H1 (cell line): ENCODE results near the gene CAP2. TPM values are rescaled to one million over a fixed set of nuclear protein-coding genes. Genes with fewer than 3 reads are reported as not detected.
A peak's percentile ranks its signal among the peaks of the same experiment; 100 is the strongest.

Source experiments
- CTCF ChIA-PET: fragments of 300-600 bp; sonication (Branson Sonifier 250); formaldehyde crosslinking; loops from one replicate; lab custom pipeline; 2021; ENCODE audit not compliant: partially characterized antibody; lab: Charles Lee
- POLR2A ChIA-PET: fragments of 300-600 bp; sonication (Branson Sonifier 250); formaldehyde crosslinking; loops from one replicate; lab custom pipeline; 2021; ENCODE audit warnings: inconsistent platforms; ENCODE audit not compliant: partially characterized antibody; lab: Charles Lee
- DNase-seq, 2 experiments: peaks; one replicate each; pipeline versions ENCODE4 v3.0.0 to v3.0.0-alpha.2; 2010 to 2022; ENCODE audit warnings: low spot score in 2 of 2, low read depth in 1 of 2, mixed read lengths in 1 of 2
- FAIRE-seq: peaks from 2 replicates; lab custom pipeline; 2011; peaks lifted over from hg19 to GRCh38; lab: Jason Lieb, UNC
- H2AFZ ChIP-seq: 2 replicates; pipeline ENCODE4 v1.8.1; 2012; ENCODE audit warnings: low read length, inconsistent platforms
- H2AK5ac ChIP-seq: 2 replicates; pipeline ENCODE4 v1.6.1; 2013; ENCODE audit warnings: low read depth, low read length
- H2BK120ac ChIP-seq: replicated peaks from 2 replicates; pipeline ENCODE3; 2013; ENCODE audit warnings: low read depth, low read length, inconsistent platforms
- H2BK12ac ChIP-seq: 2 replicates; pipeline ENCODE4 v1.6.1; 2013; ENCODE audit warnings: low read depth, low read length
- H2BK15ac ChIP-seq: 2 replicates; pipeline ENCODE4 v1.6.1; 2013; ENCODE audit warnings: low read length
- H2BK20ac ChIP-seq: 2 replicates; pipeline ENCODE4 v1.6.1; 2013; ENCODE audit warnings: low read length
- H2BK5ac ChIP-seq: 2 replicates; pipeline ENCODE4 v1.6.1; 2013; ENCODE audit warnings: low read depth, low read length
- H3K14ac ChIP-seq: 2 replicates; pipeline ENCODE4 v1.6.1; 2013; ENCODE audit warnings: inconsistent platforms; ENCODE audit not compliant: insufficient read length
- H3K18ac ChIP-seq: 2 replicates; pipeline ENCODE4 v1.6.1; 2013; ENCODE audit warnings: low read length; ENCODE audit errors: extremely low read depth
- H3K23ac ChIP-seq: 2 replicates; pipeline ENCODE4 v1.6.1; 2013; ENCODE audit warnings: inconsistent platforms; ENCODE audit not compliant: insufficient read length
- H3K23me2 ChIP-seq: 2 replicates; pipeline ENCODE4 v1.6.1; 2013; ENCODE audit warnings: low read depth, low read length
- H3K27ac ChIP-seq: 2 replicates; pipeline ENCODE4 v1.6.1; 2011; ENCODE audit warnings: low read depth, low read length, inconsistent platforms
- H3K27me3 ChIP-seq, 4 experiments: replicated peaks in 1 of 4; 1 replicate in 1 of 4; 2 replicates in 3 of 4; pipeline versions ENCODE4 v1.6.1 to v1.8.1; 2011 to 2013; ENCODE audit warnings: low read length in 3 of 4, mild to moderate bottlenecking in 3 of 4, inconsistent platforms in 2 of 4, mixed read lengths in 2 of 4, moderate library complexity in 1 of 4; ENCODE audit not compliant: control insufficient read depth in 3 of 4, insufficient read depth in 3 of 4; ENCODE audit errors: extremely low read depth in 1 of 4
- H3K36me3 ChIP-seq, 4 experiments: 2 replicates each; pipeline versions ENCODE4 v1.6.1 to v1.8.1; 2011 to 2013; ENCODE audit warnings: mild to moderate bottlenecking in 4 of 4, low read length in 3 of 4, moderate library complexity in 2 of 4, control low read depth in 1 of 4, inconsistent platforms in 1 of 4; ENCODE audit not compliant: insufficient read depth in 4 of 4, control insufficient read depth in 2 of 4
- H3K4ac ChIP-seq: replicated peaks from 2 replicates; pipeline ENCODE3; 2013; ENCODE audit warnings: low read length, low read depth, mixed read lengths, inconsistent platforms; ENCODE audit not compliant: insufficient read length
- H3K4me1 ChIP-seq, 4 experiments: replicated peaks in 1 of 4; 1 replicate in 1 of 4; 2 replicates in 3 of 4; pipeline versions ENCODE4 v1.6.1 to v1.8.1; 2011 to 2013; ENCODE audit warnings: low read length in 3 of 4, inconsistent platforms in 2 of 4, mixed read lengths in 1 of 4; ENCODE audit not compliant: insufficient read depth in 4 of 4, control insufficient read depth in 3 of 4
- H3K4me2 ChIP-seq, 2 experiments: 2 replicates each; pipeline versions ENCODE4 v1.6.1 to v1.8.1; 2011 to 2013; ENCODE audit warnings: low read depth in 2 of 2, low read length in 2 of 2, control low read depth in 1 of 2, inconsistent platforms in 1 of 2, mild to moderate bottlenecking in 1 of 2; ENCODE audit not compliant: insufficient read depth in 1 of 2
- H3K4me3 ChIP-seq, 4 experiments: fragments of 200-600, 300-600 bp in 1 of 4; sonication (generic), shearing (Covaris generic), sonication (Bioruptor Twin) in 1 of 4; 2 replicates each; pipeline versions ENCODE4 v1.5.1 to v1.8.1; 2011 to 2016; ENCODE audit warnings: low read length in 4 of 4, low read depth in 3 of 4, control low read depth in 2 of 4, inconsistent platforms in 2 of 4, mild to moderate bottlenecking in 2 of 4, mixed read lengths in 1 of 4, moderate library complexity in 1 of 4; ENCODE audit not compliant: insufficient read depth in 2 of 4; ENCODE audit errors: extremely low read depth in 1 of 4
- H3K56ac ChIP-seq: replicated peaks from 2 replicates; pipeline ENCODE3; 2013; ENCODE audit warnings: low read depth, mild to moderate bottlenecking, mixed read lengths, low read length, inconsistent platforms; ENCODE audit not compliant: insufficient read length
- H3K79me1 ChIP-seq: 2 replicates; pipeline ENCODE4 v1.6.1; 2013; ENCODE audit warnings: low read depth, low read length, control low read depth
- H3K79me2 ChIP-seq, 2 experiments: 2 replicates each; pipeline versions ENCODE4 v1.6.1 to v1.8.1; 2012 to 2013; ENCODE audit warnings: low read length in 2 of 2, mild to moderate bottlenecking in 2 of 2, inconsistent platforms in 1 of 2; ENCODE audit not compliant: insufficient read depth in 2 of 2, control insufficient read depth in 1 of 2
- H3K9ac ChIP-seq, 4 experiments: replicated peaks in 1 of 4; 1 replicate in 1 of 4; 2 replicates in 3 of 4; pipeline versions ENCODE4 v1.6.1 to v1.8.1; 2011 to 2013; ENCODE audit warnings: low read depth in 3 of 4, low read length in 3 of 4, control low read depth in 2 of 4, mild to moderate bottlenecking in 2 of 4, moderate library complexity in 2 of 4, inconsistent platforms in 1 of 4; ENCODE audit errors: extremely low read depth in 1 of 4
- H3K9me3 ChIP-seq, 2 experiments: 2 replicates each; pipeline versions ENCODE4 v1.6.1 to v1.8.1; 2012 to 2013; ENCODE audit warnings: mild to moderate bottlenecking in 2 of 2, moderate library complexity in 2 of 2, control low read depth in 1 of 2, inconsistent platforms in 1 of 2, low read depth in 1 of 2, low read length in 1 of 2, mixed read lengths in 1 of 2; ENCODE audit not compliant: insufficient read depth in 2 of 2
- H4K20me1 ChIP-seq, 2 experiments: replicated peaks in 1 of 2; 2 replicates each; pipeline versions ENCODE3 to v1.8.1; 2011 to 2013; ENCODE audit warnings: inconsistent platforms in 2 of 2, low read length in 2 of 2, mild to moderate bottlenecking in 1 of 2; ENCODE audit not compliant: insufficient read depth in 2 of 2, control insufficient read depth in 1 of 2
- H4K5ac ChIP-seq: 2 replicates; pipeline ENCODE4 v1.6.1; 2013; ENCODE audit warnings: low read length, low read depth, mixed read lengths, inconsistent platforms; ENCODE audit not compliant: insufficient read length
- H4K8ac ChIP-seq: 2 replicates; pipeline ENCODE4 v1.8.0; 2013; ENCODE audit warnings: mild to moderate bottlenecking, moderate library complexity, low read length, inconsistent platforms; ENCODE audit not compliant: insufficient read depth; ENCODE audit errors: extremely low read depth
- H4K91ac ChIP-seq: replicated peaks from 2 replicates; pipeline ENCODE3; 2013; ENCODE audit warnings: low read length, mixed read lengths, inconsistent platforms; ENCODE audit not compliant: insufficient read length
- CREB1 ChIP-seq: IDR thresholded peaks from 2 replicates; pipeline ENCODE4 v1.6.1; 2012; ENCODE audit warnings: inconsistent platforms
- MAFK ChIP-seq: IDR thresholded peaks from 2 replicates; pipeline ENCODE4 v1.6.1; 2012; ENCODE audit warnings: low read depth, mild to moderate bottlenecking, improper control_type of control experiment, low read length
- RAD21 ChIP-seq, 2 experiments: IDR thresholded peaks in 1 of 2; conservative IDR thresholded peaks in 1 of 2; 2 replicates each; pipeline ENCODE4 v1.6.1; 2011; ENCODE audit warnings: low read depth in 2 of 2, low read length in 2 of 2, improper control_type of control experiment in 1 of 2, inconsistent platforms in 1 of 2, mild to moderate bottlenecking in 1 of 2, moderate library complexity in 1 of 2
- RBBP5 ChIP-seq: IDR thresholded peaks from 2 replicates; pipeline ENCODE4 v1.7.1; 2012; ENCODE audit warnings: low read depth, mild to moderate bottlenecking, inconsistent platforms, low read length, moderate library complexity, borderline replicate concordance
- SP2 ChIP-seq: IDR thresholded peaks from 2 replicates; pipeline ENCODE4 v1.6.1; 2012; ENCODE audit warnings: mild to moderate bottlenecking, low read length, inconsistent platforms
- WGBS, 2 experiments: shearing (Covaris generic) in 1 of 2; methylation state at CpG; one replicate each; pipeline versions ENCODE4 v1.1.6 to v1.1.7; 2013 to 2015; ENCODE audit warnings: low lambda C conversion rate in 2 of 2, mixed read lengths in 2 of 2, inconsistent platforms in 1 of 2, low coverage in 1 of 2, missing lambda C conversion rate in 1 of 2; ENCODE audit not compliant: insufficient replicate concordance in 2 of 2, insufficient coverage in 1 of 2, insufficient read length in 1 of 2; ENCODE audit errors: extremely low coverage in 1 of 2, missing lambda C conversion rate in 1 of 2; 5-methylcytosine and 5-hydroxymethylcytosine counted together
- polyA plus RNA-seq, 7 experiments: library from polyadenylated mRNA; depleted of rRNA in 3 of 7; stranded (reverse) in 5 of 7; unstranded in 2 of 7; fragments of >200 nt in 5 of 7; fragments of 200-250 nt in 2 of 7; gene quantifications; 1 replicate in 5 of 7; 2 replicates in 1 of 7; 4 replicates in 1 of 7; pipeline versions ENCODE4 v1.2.1 to v1.2.3, GENCODE V29; 2011 to 2013; ENCODE audit warnings: missing spikeins in 2 of 7, mixed read lengths in 2 of 7
- total RNA-seq: library from RNA; stranded (reverse); fragmentation: NEBNext Ultra II Directional; extraction: Animal tissue kit (Norgen Biotek cat#: 25700); gene quantifications from 2 replicates; pipeline ENCODE4 v1.2.1, GENCODE V29; 2021
- TF ChIP-seq, protein P1 (sequence below), 3 experiments: IDR thresholded peaks; 1 replicate in 2 of 3; 2 replicates in 1 of 3; pipeline versions ENCODE4 v1.5.1 to v1.6.1; 2011; ENCODE audit warnings: low read length in 3 of 3, mild to moderate bottlenecking in 3 of 3, inconsistent platforms in 2 of 3, low read depth in 1 of 3, moderate library complexity in 1 of 3; ENCODE audit not compliant: insufficient read depth in 1 of 3; ENCODE audit errors: control extremely low read depth in 1 of 3

Gene CAP2
- total and polyA plus RNA-seq, 2 of the 8 experiments (the other 6 are each of a cell fraction or from before 2014, with no cell fraction given) = 7.2 to 10.0 TPM

DNA sequence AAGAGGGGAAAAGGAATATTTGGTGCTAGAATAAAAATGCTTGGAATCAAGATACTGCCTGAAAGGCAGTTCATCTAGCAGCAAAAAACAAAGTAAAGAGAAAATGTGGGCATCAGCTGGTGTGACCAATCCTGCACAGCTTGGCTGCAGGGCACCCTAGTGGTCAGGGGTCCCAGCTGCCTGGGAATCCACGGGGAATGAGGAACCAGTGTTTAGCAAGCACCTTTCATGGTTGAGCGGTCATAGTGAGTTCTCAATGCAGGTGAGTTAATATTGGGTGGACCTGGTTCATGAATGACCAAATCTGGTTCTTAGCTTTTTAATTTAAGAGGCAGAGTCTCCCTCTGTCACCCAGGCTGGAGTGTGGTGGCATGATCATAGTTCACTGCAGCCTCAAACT lies 53.3 kb downstream of the CAP2 start:
- no peaks in the 10 kb centered on the region for H4K20me1 ChIP-seq
- H3K23me2 ChIP-seq = peaks cover 2% of the 10 kb centered on the region; the same call in 1 of the 2 replicates
- no peak overlapping the region for H2BK20ac ChIP-seq
- no peak overlapping the region for H3K18ac ChIP-seq
- H3K4ac ChIP-seq = no peak overlapping the region
- no peak overlapping the region for H4K8ac ChIP-seq
- no peak overlapping the region for H3K56ac ChIP-seq
- H4K91ac ChIP-seq = no peak overlapping the region
- H2AK5ac ChIP-seq = no peak overlapping the region
- H3K79me1 ChIP-seq = no peaks in the 10 kb centered on the region
- DNase-seq (no peak), FAIRE-seq (no peak)
- no peaks in the 10 kb centered on the region for H3K36me3 ChIP-seq
- H3K4me2 ChIP-seq = no peak overlapping the region
- H2AFZ ChIP-seq = no peak overlapping the region
- H3K14ac ChIP-seq = no peak overlapping the region
- no peak overlapping the region for H3K4me3 ChIP-seq
- H3K23ac ChIP-seq = no peak overlapping the region
- H2BK120ac ChIP-seq = no peak overlapping the region
- no peak overlapping the region for H2BK5ac ChIP-seq
- no peaks in the 10 kb centered on the region for H3K4me1 ChIP-seq
- H4K5ac ChIP-seq = no peak overlapping the region
- TF ChIP-seq, protein P1, sequence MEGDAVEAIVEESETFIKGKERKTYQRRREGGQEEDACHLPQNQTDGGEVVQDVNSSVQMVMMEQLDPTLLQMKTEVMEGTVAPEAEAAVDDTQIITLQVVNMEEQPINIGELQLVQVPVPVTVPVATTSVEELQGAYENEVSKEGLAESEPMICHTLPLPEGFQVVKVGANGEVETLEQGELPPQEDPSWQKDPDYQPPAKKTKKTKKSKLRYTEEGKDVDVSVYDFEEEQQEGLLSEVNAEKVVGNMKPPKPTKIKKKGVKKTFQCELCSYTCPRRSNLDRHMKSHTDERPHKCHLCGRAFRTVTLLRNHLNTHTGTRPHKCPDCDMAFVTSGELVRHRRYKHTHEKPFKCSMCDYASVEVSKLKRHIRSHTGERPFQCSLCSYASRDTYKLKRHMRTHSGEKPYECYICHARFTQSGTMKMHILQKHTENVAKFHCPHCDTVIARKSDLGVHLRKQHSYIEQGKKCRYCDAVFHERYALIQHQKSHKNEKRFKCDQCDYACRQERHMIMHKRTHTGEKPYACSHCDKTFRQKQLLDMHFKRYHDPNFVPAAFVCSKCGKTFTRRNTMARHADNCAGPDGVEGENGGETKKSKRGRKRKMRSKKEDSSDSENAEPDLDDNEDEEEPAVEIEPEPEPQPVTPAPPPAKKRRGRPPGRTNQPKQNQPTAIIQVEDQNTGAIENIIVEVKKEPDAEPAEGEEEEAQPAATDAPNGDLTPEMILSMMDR (IDR thresholded peaks at IDR 0.05; ENCODE audit: control extremely low read depth in 1 of 3, insufficient read depth in 1 of 3, low read depth in 1 of 3, low read length in 3 of 3) = peak; percentile 16 to 42 (median 28); a peak in 2 of 4 replicates
- no peak for TF ChIP-seq RBBP5
- no peak for TF ChIP-seq SP2
- TF ChIP-seq MAFK = no peak
- TF ChIP-seq CREB1 = no peak
- TF ChIP-seq RAD21 (IDR thresholded peaks at IDR 0.05 in 1 of 2, conservative IDR thresholded peaks at IDR 0.05 in 1 of 2; ENCODE audit: low read depth in 2 of 2, low read length in 2 of 2) = peak; percentile 35 to 42
- 84% methylated on average over 2 of the region's 2 CpGs; no CpG with 5 or more reads in 1 of the 2 experiments for WGBS, 2 experiments
- ChIA-PET POLR2A (no interaction called here), CTCF (interaction anchor here (0.6 to 1.8 kb wide), 3 partner anchors 26 to 166 kb away, joined by 3 to 4 read pairs (median 3); no protein-coding TSS in a partner anchor)
- no peaks in the 10 kb centered on the region for H3K79me2 ChIP-seq
- no peak overlapping the region for H2BK15ac ChIP-seq
- no peak overlapping the region for H3K9ac ChIP-seq
- H3K27me3 ChIP-seq = no peaks in the 10 kb centered on the region
- no peaks in the 10 kb centered on the region for H3K9me3 ChIP-seq
- H3K27ac ChIP-seq = no peak overlapping the region
- no peak overlapping the region for H2BK12ac ChIP-seq
